ENCODE results near the gene BCAS1.

DNA sequence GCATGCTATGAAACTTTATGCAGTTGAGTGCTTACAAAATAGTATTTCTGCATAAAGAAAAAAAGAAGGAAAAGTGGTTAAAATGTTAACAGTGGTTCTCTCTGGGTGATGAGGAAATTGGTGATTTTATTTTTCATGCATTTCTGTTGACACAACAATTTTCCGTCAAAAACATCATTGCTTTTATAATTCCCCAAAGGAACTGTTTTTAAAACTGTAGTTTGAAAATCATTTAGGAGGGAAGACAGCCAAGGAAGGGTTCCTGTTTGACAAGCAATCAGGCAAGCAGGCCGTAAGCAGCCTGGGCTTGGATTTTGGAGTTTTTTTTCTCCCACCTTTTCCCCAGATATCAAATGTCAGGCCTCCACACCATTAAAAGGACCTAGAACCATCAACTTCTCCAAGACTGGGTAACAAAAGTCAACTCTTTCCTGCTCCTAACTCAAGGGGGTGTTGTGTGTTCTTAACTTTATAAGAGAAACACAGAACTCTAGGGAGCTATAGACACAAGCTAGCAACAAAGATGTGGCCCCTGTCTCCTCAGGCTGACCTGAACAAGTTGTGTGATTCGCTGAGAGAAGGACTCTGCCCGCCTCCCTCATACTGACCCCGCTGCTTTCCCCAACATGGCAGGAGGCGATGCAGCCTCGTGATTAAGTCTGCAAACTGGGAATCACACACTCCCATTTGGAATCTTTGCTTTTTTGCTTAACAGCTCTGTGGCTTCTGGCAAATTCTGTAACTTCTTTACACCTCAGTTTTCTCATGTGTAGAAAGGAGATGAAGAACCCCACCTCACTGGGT, 146.6 kb downstream of the BCAS1 start:
- TF ChIP-seq SUZ12 (IDR thresholded peaks at IDR 0.05; ENCODE audit: extremely low read depth, insufficient read depth, insufficient read length) = no peak
- TF ChIP-seq ZNF274 (IDR thresholded peaks at IDR 0.05; ENCODE audit: low read depth, low read length) = no peak
- no peak for TF ChIP-seq YY1 (IDR thresholded peaks at IDR 0.05; ENCODE audit: insufficient read depth, insufficient read length)

Measured in NT2/D1 (cell line).